HG03066 (cell line): ENCODE measurements around the gene SLC6A19.

ENCODE experiments used
- ATAC-seq: cut with Tn5 transposase; IDR thresholded peaks from one replicate; pipeline ENCODE4 v1.9.1; 2021; ENCODE audit warnings: low read depth; ENCODE audit not compliant: unreplicated experiment

The SLC6A19 gene

DNA sequence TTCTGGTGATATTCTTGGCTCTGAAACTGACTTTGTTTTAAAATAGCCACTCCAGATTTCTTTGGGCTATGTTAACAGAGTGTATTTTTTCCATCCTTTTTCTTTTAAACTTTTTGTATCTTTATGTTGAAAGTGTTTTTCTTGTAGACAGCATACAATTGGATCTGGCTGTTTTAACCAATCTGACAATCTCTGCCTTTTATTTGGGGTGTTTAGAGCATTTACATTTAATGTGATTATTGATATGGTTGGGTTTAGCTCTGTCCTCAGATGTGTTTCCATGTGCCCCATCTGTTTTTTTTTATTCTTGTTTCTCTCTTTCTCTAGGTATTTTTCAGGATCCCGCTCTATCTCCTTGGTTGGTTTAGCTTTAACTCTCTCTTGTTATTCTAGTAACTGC, 34.4 kb downstream of the SLC6A19 start:
- no peak for ATAC-seq

GRCh38 chr5:1239505-1240251, 38.3 kb downstream of the SLC6A19 start:
- no peak for ATAC-seq

- ATAC-seq, result no peak
Observed at GRCh38 chr5:1240496-1241260, 39.3 kb downstream of the SLC6A19 start.

- ATAC-seq, result no peak
Observed at GRCh38 chr5:1241509-1242080, 40.2 kb downstream of the SLC6A19 start.

DNA sequence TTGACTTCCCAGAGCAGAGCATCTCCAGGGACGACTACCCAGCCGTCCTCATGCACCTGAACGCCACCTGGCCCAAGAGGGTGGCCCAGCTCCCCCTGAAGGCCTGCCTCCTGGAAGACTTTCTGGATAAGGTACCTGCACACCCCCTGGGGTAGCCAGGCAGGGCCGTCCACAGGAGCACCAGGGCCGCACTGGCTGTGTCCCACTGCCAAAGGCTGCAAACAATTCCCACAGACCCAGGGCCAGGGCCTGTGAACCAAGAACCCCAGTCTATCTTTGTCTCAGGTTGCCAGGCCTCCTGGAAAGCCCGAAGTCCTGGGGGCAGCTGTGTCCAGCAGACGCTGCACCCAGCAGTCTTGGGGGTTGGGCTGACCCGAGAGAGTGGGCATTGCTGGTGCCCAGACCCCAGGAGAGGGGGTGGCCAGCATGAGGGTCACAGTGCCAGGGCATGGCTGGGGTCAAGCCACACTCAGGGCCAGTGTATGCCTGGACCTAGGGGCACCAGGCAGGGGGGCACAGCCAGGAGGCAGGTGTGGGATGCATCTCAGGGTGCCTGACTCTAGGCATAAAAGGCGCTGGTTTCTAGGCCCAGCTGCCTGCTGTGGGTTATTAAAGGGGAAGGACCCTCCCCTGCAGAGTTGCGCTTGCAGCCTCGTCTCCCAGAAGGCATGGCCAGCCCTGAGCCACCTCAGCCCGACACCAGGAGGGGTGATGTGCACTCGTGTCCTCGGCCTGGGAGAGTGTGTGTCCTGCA, 41.5 kb downstream of the SLC6A19 start:
- no peak for ATAC-seq

DNA sequence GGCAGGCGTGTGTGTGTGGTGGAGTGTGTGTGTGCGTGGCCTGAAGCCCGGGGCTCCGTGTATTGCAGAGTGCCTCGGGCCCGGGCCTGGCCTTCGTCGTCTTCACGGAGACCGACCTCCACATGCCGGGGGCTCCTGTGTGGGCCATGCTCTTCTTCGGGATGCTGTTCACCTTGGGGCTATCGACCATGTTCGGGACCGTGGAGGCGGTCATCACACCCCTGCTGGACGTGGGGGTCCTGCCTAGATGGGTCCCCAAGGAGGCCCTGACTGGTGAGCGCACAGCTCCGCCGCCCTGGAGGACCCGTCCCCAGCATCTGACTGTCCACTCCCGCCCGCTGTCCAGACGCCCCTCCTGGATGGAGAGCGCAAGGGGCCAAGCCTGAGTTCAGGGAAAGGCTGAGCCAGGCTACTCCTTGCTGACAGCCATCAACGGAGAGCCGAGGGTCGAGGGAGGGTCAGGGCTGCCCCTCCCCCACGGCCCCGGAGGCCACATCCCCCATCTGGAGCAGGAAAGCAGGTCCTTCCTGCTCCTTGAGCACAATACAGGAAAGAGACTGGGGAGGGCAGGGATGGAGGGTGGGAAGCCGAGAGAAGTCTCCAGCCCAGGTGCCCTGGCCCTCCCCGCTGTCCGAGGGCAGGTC, 42.2 kb downstream of the SLC6A19 start:
- ATAC-seq, result no peak

DNA sequence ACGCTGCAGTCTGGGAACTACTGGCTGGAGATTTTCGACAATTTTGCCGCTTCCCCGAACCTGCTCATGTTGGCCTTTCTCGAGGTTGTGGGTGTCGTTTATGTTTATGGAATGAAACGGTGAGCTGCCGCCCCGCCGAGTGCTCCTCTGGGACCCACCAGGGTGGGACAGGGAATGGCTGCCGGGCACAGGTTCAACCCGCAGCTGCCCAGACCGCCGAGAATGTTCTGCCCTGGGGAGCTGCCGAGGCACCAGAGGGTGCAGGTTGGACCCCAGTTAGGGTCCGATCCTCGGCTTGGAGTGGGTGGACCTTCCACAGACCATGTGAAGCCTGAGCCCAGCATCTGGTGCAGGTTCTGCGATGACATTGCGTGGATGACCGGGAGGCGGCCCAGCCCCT, 42.9 kb downstream of the SLC6A19 start:
- ATAC-seq, result no peak

DNA sequence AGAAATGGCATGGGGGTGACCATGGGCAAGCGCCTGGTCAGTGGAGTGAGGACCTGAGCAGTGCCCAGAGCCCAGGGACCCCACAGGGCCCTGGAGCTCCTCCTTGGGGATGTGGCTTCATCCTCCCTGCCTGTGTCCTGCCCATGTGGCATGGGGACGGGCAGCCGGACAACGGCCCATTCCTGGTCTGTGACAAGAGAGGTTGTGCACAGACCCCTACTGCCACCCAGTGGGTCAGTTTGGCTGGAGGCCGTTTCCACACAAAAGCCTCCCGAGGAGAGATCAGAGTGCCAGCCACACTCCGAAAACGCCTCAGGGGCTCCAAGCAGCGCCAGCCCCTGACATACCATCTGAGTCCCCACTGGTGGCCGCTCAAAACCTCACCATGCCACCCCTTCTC, 43.6 kb downstream of the SLC6A19 start:
- ATAC-seq, result no peak

- no peak for ATAC-seq
Observed at GRCh38 chr5:1245905-1246576, 44.6 kb downstream of the SLC6A19 start.

- no peak for ATAC-seq
Observed at GRCh38 chr5:1246711-1247431, 45.5 kb downstream of the SLC6A19 start.

DNA sequence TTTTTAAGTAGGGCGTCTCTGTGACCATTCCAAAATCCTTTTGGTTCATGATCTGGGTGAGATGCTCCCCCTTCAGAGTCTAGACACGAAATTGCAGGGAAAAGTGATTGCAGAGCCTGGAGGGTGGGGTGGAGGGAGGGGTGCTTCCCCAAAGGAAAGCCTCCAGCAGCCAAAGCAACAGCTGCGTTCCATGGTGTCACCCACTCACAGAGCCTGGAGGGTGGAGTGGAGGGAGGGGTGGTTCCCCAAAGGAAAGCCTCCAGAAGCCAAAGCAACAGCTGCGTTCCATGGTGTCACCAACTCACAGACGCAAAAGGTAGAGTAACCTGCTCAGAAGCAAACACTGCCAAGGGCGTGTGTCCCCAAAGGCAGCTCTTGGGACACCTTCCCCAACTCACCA, 46.4 kb downstream of the SLC6A19 start:
- no peak for ATAC-seq

DNA sequence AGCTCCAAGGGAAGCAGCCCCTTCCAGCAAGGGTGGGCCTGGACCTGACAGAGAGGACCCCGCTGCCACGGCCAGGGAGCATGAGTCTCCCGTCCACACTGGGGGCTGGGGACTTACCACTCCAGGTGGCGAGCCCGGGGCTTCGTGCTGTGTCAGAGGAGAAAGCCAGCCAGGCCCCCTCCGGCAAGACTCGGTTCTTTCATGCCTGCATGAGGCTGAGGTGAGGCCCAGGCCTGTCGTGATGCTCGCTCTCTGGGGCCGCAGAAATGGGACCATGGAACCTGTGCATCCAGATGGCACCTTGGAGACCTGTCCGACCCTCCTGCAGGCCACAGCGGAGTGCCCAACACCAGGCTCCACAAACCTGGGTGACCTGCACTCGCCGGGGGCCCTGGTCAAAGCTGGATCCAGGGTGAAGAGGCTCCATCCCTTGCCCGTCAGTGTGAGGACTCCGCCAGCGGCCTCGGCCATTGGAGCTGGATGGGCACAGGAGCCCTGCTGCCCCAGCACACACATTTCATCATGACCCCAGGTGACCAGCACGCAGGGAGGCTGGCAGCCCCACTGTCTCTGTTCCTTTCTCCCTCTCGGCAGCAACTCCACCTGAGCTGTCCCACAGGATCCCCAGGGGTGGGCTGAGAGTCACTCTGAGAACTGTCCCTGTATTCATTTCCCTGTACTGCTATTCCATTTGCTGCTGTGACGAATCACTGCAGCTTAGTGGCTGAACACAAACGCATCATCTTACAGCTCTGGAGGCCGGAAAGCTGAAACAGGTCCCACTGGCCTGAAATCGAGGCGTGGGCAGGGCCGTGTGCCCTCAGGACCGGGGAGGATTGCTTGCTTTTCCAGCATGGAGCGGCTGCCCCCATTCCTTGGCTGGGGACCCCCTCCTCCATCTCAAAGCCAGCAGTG, 48.2 kb downstream of the SLC6A19 start:
- ATAC-seq, result no peak

- no peak for ATAC-seq
Observed at GRCh38 chr5:1251678-1252580, 50.5 kb downstream of the SLC6A19 start.

DNA sequence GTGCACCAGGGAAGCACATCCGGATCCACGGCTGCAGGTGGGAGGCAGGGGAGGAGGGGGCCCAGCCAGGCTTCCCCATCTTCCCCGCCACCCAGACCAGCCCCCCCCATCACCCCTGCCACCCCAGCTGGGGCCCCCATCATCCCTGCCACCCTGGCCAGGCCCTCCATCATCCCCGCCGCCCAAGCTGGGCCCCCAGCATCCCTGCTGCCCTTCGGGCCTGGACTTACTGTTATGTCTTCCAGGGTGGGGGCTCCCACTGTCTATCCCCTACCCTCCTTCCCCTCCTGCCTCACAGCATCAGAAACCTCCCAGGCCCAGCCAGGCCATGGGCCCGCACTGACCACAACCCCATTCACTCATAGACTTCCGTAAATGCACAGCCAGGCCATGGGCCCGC, 51.3 kb downstream of the SLC6A19 start:
- no peak for ATAC-seq

- ATAC-seq, result no peak
Observed at GRCh38 chr5:1253456-1254105, 52.2 kb downstream of the SLC6A19 start.

- no peak for ATAC-seq
Observed at GRCh38 chr5:1254196-1254595, 52.8 kb downstream of the SLC6A19 start.

GRCh38 chr5:1255081-1255561, 53.7 kb downstream of the SLC6A19 start:
- ATAC-seq, result no peak
